ENCODE measurements around the gene ST3GAL5.
A peak's percentile ranks its signal among the peaks of the same experiment; 100 is the strongest.
"Not testable (repeated sequence)": the region's sequence is repeated elsewhere in the genome, so short reads cannot be mapped to it uniquely, and the experiment has no call there.

Gene ST3GAL5

GRCh38 chr2:85834466-85834865 lies 54.3 kb downstream of the ST3GAL5 start:
- peak; percentile 30 for DNase-seq (ENCODE audit: low read depth)

GRCh38 chr2:85831735-85832134 lies 57.1 kb downstream of the ST3GAL5 start:
- DNase-seq (ENCODE audit: low read depth), result no peak

DNA sequence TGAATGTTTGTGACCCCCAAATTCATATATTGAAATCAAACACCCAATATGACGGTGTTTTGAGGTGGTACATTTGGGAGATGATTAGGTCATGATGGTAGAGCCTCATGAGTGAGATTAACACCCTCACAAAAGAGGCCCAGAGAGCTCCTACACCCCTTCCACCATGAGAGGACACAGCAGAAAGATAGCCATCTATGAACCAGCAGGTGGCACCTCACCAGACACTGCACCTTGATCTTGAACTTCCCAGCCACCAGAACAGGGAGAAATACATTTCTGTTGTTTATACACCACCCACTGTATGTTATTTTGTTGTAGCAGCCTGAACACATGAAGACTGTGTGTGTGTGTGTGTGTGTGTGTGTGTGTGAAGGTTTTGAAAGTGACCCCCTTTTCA lies 58.1 kb downstream of the ST3GAL5 start:
- peak; percentile 14 for DNase-seq (ENCODE audit: low read depth)

- DNase-seq (ENCODE audit: low read depth), result not testable (repeated sequence)
These were observed 59.4 kb downstream of the ST3GAL5 start for GRCh38 chr2:85829394-85829793.

GRCh38 chr2:85828725-85829124 lies 60.1 kb downstream of the ST3GAL5 start:
- DNase-seq (ENCODE audit: low read depth), result no peak

- DNase-seq (ENCODE audit: low read depth), result no peak
These were observed 60.8 kb downstream of the ST3GAL5 start for GRCh38 chr2:85827879-85828569.

DNA sequence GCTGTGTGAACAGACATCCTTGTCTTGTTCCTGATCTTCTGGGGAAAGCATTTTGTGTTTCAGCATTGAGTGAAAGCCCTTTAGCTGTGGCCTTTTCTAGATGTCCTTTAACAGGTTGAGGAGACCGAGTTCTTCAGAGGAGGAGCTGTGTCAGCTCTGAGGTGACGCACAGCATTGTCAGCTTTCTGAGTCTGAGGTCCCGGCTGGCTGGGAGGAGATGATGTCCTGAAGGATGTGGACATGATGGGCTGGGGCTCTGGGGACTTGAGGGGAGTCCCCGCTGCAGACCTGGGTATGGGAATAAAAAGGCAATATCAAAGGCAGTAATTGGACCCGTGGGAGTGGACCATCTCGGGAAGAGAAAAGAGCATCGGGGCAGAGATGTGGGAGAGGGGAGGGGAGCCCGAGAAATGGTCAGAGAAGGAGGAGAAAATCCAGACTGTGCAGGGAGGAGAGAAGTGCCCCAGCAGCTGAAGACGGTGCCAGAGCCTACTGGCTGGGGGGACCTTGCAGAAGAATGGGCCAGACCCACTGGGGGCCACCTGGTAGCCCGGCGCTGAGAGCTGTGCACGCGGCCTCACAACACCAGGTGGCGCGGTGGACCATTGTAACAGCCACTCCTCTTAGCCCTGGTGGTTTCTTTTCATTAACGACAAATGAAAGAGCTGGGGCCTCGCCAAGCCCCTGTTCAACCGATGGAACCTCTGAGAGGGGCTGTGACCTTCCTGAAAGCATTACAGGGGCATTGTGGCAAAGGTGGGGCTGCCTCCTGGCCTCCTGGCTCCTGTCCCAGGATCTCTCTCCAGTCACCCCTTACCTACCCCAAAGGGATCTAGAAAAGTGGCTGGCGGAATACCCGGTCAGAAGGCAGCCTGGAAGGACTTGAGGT lies 61.6 kb downstream of the ST3GAL5 start:
- peak; percentile 69 for DNase-seq (ENCODE audit: low read depth)

DNA sequence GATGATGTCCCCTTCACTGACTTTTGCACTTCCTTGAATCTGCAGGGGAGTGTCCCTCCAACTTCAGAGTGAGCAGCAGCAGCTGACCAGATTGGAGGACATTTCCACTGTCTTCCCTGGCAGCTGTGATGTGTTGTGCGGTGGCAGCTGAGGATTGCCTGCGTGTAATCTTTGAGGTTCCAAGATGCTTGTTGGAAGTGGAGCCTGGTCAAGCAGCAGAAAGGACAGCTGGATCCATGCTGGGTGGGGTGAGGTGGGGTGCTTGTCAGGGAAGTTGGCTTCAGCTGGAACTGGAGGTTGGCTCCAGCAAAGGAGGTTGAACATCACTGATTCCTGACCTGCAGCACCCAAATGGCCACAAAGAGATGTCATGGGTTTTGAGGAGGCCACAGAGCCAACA lies 64.8 kb downstream of the ST3GAL5 start:
- DNase-seq (ENCODE audit: low read depth), result no peak

DNA sequence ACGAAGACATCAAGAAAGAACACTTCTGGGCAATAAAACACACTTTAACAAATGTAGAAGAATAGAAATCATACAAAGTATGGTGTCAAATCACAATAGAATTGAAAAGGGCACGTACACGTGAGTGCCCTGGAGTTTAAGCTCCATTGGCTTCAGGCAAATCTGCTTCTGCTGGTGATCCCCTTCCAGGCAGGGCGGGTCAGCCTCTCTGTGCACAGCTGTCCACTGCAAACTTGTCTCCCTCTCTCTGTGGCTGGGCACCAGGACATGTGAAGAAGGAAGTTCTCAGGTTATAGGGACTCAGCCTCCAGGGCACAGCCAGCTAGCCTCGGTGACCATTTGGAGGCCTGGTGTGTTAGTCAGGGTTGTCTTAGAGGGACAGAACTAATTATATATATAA lies 66.0 kb downstream of the ST3GAL5 start:
- DNase-seq (ENCODE audit: low read depth), result no peak

- no peak for DNase-seq (ENCODE audit: low read depth)
These were observed 68.8 kb downstream of the ST3GAL5 start for GRCh38 chr2:85819811-85820510.

- DNase-seq (ENCODE audit: low read depth), result no peak
These were observed 73.8 kb downstream of the ST3GAL5 start for GRCh38 chr2:85814802-85815550.

- DNase-seq (ENCODE audit: low read depth), result peak; percentile 87
These were observed 74.6 kb downstream of the ST3GAL5 start for GRCh38 chr2:85813982-85814801.

GRCh38 chr2:85813211-85813981 lies 75.4 kb downstream of the ST3GAL5 start:
- DNase-seq (ENCODE audit: low read depth), result no peak

DNA sequence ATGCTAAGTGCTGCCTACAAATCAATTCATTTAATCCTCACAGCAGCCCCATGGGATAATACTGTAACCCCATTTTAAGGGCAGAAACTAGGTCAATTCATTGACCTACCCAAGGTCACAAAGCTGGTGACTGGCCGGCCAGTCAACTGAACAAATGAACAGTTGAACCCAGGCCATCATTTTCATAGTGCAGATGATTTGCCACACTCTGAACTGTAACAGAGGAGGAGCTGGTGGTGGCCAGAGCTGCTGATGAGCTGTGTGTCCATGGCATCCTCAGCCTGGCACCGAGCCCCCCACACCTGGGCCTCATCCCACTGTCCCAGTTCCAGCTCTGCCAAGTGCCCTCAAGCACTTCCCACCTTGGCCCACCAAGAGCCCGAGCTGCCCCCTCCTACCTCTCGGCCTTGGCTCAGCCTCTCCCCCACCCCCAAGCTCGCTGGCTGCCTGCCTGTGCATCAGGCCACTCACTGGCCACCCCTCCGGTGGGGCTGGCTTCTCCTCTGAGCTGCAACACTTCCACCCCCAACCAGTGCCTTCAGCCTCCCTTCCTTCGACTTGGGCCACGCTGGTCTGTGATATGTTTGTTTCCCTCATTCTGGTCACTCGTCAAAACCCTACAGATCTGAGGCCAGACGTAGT lies 76.6 kb downstream of the ST3GAL5 start:
- DNase-seq (ENCODE audit: low read depth), result no peak

DNA sequence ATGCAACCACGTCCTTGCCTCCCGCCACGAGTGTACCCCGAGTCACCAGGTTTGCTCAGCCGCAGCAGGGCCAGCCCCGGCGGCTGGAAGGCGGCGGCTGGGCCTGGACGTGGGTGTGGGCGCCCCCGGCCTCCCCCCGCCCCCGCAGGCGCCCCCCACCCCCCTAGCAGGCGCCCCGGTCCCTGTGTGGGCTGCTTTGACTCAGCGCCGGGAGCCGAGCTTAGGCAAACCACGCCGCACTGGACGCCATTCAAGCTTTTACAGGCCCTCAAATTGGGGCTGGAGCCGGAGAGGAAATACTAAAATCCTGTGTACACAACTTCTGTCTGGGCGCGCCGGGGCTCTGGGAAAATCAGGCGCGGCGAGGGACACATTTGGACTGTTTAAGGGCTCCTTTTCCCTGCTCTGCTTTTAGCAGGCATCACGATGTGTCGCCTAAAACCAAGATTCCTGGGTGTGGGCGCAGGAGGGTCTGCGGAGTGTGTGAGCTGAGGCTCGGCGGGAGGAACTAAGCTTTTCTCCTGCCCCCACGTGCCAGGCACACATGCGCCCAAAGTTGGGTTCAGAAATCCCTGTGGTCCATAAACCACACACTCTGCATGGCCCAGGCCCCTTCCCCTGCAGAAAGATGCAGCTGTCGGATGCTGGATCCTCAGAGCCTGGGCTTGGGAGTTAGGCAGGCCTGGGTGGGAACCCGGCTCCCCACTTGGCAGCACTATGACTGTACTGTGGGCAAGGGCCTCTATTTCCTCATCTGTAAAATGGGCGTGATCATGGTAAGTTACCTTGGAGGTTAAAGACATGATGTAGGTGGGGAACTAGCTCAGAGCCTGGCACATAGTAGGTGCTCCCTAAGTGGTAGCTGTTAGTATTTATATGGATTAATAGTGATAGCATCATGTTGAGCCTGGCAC lies 77.4 kb downstream of the ST3GAL5 start:
- DNase-seq (ENCODE audit: low read depth), result peak; percentile 85

DNA sequence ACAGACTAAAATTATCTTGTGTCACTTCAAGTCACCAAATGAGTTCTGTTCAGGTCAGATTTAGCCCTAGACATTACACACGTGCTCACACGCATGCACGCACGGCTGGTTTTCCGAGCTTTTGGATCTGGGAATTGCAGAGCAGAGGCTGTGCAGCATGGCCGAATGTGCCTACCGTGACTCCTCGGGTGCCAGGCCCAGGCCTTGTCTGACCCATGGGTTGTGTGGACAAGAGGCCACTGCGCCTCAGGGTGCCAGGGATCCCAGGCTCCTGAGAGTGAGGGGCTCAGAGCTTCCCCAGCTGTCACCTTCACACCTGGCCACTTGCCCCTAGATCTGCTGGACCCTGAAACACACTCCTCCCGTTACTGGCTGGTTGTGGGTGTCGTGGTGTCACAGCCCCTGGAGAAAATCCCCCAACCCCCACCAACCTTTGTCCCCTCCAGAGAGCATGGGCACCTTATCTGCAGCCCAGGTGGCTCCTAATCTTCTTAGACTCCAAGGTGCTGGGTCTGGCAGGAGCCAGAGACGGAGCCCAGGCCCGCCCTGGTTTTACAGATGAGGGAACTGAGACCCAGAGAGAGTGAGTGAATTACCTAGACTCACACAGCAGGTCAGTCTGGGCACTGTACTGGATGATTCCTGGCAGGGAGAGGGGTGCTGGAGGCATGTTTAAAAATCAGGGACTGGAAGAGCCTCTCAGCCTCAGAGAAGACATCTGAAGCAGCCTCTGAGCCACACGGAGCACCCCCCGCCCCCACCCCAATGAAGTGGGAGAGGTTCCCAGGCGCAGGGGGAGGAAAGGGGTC lies 78.2 kb downstream of the ST3GAL5 start:
- no peak for DNase-seq (ENCODE audit: low read depth)

GRCh38 chr2:85807756-85808155 lies 81.0 kb downstream of the ST3GAL5 start:
- DNase-seq (ENCODE audit: low read depth), result no peak

Measured in EH (cell line).